SW480 (cell line): ENCODE data around the gene CNIH3.

Source experiments
- DNase-seq: peaks from one replicate; pipeline ENCODE4 v3.0.0-alpha.2; 2016; ENCODE audit warnings: low spot score

The CNIH3 gene

GRCh38 chr1:224777180-224777579 is 161.1 kb downstream of the CNIH3 start:
- DNase-seq, result no peak

DNA sequence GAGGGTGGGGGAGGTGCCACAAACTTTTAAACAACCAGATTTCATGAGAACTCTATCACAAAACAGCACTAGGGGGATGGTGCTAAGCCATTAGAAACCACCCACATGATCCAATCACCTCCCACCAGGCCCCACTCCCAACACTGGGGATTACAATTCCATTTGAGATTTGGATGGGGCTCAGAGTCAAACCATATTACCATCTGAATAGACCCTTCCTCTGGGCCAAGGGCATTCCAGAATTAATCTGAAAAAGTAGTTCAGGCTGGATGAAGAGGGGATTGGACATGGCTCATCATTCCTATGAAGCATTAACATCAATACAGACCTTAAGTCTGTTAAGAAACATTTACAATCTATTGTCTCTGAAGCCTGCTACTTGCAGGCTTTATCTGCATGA is 163.4 kb downstream of the CNIH3 start:
- DNase-seq, result no peak

GRCh38 chr1:224780736-224781135 is 164.6 kb downstream of the CNIH3 start:
- no peak for DNase-seq

DNA sequence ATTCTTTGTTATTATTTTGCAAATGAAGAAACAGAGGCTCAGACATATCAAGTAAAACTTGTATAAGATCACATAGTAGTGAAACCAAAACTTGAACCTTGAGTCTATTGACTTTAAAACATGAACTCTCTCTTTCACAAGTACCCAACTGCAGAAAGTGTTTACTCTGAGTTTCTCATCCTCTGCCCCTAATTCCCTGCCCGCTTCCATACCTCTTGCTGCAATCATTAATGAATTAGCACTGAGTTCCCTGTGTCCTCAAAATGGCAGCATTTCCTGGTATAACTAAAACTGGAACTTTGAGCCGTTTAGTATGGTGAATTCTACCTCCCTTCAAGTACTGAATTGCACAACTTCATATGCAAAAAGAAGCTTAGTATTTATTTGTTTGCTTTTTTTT is 165.7 kb downstream of the CNIH3 start:
- DNase-seq, result no peak

- DNase-seq, result no peak
These were observed 166.3 kb downstream of the CNIH3 start for GRCh38 chr1:224782281-224783000.

- DNase-seq, result peak; percentile 53
These were observed 167.0 kb downstream of the CNIH3 start for GRCh38 chr1:224783006-224783651.

- DNase-seq, result no peak
These were observed 168.3 kb downstream of the CNIH3 start for GRCh38 chr1:224784265-224785039.

GRCh38 chr1:224785040-224785328 is 168.9 kb downstream of the CNIH3 start:
- DNase-seq, result no peak

GRCh38 chr1:224785622-224786021 is 169.5 kb downstream of the CNIH3 start:
- no peak for DNase-seq

DNA sequence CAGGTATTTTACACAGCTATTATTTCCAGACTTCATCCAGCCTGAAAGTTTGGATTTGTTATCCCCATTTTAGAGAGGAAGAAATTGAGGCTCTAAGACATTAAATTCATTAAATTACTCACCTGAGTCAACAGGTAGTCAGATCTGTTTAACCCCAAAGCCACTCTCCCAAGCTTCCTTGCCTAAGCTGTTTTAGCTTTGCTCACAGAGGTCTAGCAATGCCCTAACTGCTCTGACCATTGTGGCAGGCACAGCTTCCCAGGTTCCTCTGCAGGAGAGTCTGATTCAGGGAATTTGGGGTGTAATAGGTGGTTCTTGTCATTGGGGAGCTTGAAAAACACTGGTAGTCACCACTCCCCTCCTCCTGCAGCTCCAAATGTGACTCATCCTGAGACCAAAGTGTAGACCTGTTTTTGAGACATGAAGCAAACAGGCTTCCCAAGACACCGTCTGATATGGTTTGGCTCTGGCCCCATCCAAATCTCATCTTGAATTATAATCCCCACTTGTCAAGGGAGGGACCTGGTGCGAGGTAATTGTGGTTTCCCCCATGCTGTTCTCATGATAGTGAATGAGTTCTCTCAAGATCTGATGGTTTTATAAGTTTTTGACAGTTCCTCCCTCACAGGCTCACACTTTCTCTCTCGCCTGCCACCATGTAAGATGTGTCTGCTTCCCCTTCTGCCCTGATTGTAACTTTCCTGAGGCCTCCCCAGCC is 170.6 kb downstream of the CNIH3 start:
- DNase-seq, result no peak

DNA sequence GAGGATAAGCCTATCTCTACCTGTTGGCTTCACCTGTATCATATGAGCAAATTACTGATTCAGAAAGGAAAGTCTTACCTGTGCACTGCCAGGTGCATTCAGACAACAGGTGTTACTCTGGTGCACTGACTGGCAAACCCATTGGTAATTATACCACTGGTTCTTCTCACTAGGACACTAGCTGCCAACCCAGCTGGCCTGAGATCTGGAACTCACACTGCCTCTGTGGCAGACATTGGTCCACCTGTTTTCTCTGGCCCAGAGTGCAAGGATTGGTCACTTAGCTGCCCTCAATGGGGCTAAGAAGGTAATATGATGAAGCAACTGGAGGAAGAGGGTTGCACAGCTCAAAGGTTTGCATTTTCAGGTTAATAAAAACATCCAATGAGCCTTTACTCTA is 173.2 kb downstream of the CNIH3 start:
- no peak for DNase-seq
